Measurements from ENCODE around the gene CBL.
"Not testable (repeated sequence)": the region's sequence is repeated elsewhere in the genome, so short reads cannot be mapped to it uniquely, and the experiment has no call there.

CBL gene

DNA sequence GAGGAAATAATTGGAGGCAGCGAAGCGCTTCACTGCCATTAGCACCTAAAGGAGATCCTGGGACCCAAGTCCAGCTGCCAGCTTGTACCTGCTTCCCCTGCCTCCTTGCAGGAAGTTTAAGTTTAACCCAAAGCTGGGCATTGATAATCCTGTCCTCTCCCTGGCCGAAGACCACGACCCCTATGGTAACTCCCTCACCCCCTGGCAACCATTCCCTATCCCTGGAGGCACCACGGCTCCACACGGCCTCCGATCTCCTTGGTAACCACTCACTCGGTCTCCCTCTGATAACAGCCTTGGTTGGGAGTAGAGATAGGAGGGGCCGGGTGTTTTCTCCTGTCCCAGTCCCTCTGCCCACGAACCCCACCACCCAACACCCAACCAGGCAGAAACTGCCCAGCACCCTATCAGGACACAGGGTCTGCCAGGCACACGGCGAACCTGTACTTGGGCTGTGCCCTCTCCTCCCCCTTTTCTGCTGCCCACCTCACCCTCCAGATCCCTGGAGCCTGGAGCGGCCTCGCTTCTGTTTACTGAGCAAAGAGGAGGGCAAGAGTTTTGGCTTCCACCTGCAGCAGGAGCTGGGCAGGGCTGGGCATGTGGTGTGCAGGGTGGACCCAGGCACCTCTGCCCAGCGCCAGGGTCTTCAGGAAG is 20.0 kb upstream of the CBL start:
- DNase-seq (ENCODE audit: low spot score): no peak

DNA sequence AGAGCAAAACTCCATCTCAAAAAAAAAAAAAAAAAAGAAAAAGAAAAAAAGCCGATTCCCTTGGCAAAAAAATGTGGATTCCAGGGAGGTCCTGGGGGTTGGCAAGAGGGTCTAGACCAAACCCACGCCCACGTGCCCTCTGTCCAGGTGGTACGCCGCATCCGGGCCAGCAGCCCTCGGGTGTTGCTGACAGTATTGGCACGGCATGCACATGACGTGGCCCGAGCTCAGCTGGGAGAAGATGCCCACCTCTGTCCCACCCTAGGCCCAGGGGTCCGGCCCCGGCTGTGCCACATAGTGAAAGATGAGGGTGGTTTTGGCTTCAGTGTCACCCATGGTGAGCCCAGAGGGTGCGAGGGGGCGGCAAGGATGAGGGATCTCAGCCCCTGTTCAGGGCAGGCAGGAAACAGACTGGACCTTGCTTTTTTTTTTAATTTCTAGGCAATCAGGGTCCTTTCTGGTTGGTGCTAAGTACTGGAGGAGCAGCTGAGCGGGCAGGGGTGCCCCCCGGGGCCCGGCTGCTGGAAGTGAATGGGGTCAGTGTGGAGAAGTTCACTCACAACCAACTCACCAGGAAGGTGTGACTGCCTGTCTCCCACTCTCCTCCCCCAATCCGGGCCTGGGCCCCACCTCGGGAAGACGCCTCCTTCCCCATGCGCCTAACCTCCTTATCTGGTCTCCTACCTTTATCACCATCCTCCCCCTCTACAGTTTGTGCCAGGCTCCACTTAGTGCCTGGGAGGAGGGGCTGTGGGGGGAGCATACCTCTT is 18.8 kb upstream of the CBL start:
- no peak for DNase-seq (ENCODE audit: low spot score)

DNA sequence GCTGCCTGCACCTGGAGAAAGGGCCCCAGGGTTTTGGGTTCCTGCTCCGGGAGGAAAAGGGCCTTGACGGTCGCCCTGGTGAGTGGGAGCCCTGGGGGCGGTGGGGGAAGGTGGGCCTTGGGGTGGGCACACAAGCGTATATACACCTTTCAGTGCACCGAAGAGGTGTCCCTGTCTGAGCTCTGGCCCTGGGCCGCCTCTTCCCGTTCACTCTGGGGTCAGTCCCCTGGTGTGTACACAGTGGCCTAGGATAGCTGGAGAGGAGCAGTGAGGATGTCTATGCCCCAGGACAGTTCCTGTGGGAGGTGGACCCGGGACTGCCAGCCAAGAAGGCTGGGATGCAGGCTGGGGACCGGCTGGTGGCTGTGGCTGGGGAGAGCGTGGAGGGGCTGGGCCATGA is 18.1 kb upstream of the CBL start:
- DNase-seq (ENCODE audit: low spot score): no peak

DNA sequence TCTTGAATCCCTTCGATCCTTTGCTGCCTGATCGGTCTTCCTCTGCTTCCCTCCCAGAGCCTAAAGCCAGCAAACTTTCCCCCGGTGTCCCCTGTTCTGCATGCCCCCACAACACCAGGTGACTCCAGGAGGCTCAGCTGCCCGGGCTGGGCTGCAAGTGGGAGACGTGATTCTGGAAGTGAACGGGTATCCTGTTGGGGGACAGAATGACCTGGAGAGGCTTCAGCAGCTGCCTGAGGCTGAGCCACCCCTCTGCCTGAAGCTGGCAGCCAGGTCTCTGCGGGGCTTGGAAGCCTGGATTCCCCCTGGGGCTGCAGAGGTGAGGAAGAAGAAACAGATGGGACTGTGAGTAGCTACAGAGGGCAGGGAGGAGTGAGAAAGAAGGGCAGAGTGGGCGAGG is 17.3 kb upstream of the CBL start:
- no peak for DNase-seq (ENCODE audit: low spot score)

DNA sequence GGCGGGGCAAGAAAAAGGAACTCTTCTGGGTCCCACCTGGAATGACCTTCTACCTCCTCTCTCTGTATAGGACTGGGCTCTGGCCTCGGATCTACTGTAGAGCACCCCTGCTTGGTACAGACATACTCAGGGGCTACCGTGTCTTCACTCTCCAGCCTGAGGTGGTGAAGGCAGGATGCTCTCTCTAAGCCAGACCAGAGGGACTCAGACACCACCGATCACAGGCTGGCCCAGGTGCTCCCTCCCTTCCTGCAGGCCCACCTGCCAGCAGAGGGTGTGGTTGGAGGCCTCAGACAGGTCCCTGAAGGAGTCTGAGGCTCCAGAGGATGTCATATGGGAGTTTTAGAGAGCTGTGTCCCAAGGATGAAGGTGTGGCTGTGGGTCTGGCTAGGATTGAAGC is 16.7 kb upstream of the CBL start:
- DNase-seq (ENCODE audit: low spot score): no peak

DNA sequence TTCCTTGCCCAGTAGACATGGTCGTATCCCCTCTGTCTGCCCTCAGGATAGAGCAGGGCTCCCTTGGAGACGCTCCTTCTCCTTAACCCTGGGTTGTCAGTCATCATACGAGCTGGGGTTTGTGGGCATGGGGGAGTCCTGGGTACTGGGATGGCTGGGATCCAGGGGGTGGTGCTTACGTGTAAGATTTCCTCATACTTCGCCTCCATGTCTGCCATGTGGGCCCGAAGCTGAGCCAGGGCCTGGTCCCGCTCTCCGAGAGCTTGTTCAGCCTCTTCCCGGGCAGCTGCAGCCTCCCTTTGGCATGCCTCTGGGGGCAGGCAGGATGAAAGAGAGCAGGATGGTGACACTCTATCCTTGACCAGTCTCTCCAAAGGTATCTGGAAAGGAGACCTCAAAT is 15.6 kb upstream of the CBL start:
- DNase-seq (ENCODE audit: low spot score): no peak

DNA sequence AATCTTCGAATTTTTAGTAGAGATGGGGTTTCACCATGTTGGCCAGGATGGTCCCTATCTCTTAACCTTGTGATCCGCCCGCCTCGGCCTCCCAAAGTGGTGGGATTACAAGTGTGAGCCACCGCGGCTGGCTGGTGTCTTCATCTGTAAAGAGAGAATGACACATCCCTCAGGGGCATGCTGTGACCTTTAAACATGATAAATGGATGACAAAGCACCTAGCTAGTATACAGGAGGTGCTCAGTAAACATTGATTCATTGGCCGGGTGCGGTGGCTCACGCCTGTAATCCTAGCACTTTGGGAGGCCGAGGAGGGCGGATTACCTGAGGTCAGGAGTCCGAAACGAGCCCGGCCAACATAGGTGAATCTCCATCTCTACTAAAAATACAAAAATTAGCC is 14.9 kb upstream of the CBL start:
- DNase-seq (ENCODE audit: low spot score): not testable (repeated sequence)

DNA sequence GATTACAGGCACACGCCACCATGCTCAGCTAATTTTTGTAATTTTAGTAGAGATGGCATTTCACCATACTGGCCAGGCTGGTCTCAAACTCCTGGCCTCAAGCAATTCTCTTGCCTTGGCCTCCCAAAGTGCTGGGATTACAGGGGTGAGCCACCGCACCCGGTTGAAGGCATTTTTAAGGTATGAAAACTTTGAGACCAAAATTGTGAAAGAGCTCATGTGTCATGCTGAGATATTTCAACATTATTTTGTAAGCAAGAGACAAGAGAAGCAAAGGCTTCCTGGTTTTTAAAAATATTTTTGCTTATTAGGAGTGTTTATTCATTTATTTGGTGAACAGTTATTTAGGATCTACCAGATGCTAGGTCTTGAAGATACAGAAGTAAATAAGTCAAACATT is 14.0 kb upstream of the CBL start:
- no peak for DNase-seq (ENCODE audit: low spot score)

DNA sequence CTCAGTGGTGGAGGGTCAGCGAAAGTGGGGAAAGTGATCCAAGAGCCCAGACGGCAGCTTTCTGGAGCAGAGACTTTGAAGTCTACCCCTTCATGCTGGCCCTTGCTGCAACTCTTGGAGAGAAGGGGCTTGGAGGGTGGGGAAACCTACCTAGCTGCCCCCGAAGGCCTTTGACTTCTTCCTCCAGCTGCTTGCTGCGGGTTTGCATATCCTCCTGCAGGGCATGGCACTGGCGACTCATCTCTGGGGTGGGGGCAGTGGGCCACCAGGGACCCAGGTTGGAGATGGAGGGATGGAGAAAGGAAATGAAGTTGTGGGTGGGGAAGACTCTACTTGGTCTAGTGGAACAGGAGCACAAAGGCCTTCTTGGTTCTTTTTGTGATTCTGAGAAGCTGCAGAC is 13.1 kb upstream of the CBL start:
- DNase-seq (ENCODE audit: low spot score): no peak

DNA sequence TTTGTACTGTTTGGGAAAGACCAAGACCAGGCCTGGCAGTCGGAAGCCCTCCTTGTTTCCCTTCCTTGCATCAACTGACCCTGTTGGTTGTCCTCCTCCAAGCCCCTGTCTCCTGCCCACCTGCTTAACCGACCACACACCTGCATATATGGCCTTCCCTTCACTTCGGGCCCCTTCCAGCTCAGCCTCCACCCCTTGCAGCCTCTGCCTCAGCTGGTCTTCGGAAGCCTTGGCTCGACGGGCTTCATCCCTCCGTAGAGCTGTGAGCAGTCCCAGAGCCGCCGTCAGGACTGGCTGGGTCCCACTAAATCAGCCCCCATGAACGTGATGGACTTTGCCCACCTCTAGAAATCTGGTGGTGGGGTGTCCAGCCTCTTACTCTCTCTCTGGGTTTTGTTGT is 12.5 kb upstream of the CBL start:
- no peak for DNase-seq (ENCODE audit: low spot score)

DNA sequence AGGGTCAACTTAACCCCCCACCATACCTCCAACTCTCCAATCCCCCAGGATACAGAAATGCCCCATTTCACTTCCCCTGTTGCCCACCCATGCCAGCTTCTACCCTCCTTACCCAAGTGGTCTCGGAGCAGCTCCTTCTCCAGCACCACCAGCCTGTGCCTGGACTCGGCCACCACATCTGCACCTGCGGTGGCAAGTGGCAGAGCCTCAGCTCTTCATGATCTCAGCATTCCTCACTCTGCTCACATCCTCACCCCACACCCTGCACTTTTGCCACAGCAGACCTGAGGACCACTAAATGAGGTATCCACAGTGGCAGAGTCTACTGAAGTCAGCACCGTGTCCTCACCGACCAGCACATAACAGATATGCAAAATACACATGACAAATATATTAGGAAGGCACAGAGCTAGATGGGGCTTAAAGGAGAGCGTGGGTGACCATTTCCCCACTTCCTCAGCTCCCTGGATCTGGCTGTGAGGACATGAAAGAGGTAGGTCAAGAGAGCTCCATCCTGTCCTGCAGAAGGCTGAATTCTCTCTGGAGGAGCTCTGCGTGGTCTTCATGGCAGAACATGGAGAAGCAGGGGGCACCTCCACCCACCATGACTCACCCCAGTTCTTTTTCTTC is 11.2 kb upstream of the CBL start:
- DNase-seq (ENCODE audit: low spot score): no peak

DNA sequence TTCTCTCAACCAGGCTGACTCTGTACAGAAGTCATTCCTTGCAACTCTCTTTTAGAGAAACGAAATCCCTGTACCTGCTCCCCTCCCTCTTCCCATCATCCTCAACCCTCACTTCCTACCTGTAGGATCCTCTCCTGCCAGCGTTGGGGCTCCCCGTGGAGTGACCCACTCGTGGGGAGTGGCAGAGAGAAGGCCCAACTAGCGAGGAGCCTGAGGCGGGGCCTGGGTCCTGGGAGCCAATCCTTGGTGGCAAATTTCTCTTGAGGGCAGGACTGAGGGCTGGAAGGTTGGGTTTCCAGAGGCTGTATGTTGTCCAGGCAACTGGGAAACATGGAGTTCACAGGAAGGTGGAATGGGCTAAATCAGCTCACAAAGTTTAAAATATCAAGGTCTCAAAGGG is 10.5 kb upstream of the CBL start:
- DNase-seq (ENCODE audit: low spot score): peak; percentile 92

DNA sequence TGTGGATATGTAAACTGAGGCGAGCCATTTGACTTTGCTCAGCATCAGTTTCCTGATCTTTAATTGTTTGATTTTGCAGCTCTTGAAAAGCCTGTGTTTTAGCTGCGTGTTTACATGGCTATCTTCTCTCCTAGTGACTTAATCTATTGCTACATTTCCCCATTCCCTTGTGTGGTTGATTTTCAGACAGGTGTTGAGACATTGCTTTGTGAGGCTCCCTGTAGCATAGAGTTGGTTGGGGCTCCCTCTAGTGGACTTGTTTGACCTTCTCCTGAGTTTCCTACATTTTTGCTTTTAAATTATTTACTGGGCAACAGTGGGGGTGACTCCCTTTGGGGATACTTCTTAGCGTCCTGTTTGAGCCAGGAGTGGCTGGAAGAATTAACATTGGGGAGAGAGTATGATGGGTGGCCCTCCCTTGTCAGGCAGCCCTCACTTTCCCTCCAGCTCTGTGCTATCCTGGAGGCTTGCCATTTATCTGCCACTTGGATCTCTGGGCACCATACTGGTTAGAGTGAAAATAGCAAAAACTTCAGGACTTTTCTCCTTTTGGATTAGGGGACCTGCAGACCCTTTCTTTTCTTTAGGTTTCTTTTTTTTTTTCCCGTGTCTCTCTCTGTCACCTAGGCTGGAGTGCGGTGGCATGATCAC is 9.2 kb upstream of the CBL start:
- DNase-seq (ENCODE audit: low spot score): peak; percentile 88

DNA sequence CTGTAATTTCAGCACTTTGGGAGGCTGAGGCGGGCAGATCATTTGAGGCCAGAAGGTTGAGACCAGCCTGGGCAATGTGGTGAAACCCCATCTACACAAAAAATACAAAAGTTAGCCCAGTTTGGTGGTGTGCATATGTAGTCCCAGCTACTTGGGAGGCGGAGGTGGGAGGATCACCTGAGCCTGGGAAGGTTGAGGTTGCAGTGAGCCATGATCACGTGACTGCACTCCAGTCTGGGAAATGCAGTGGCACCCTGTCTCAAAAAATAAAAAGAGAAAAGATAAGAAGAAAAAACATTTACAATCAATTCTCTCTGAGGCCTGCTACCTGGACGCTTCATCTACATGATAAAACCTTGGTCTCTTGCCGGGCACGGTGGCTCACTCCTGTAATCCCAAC is 7.2 kb upstream of the CBL start:
- no peak for DNase-seq (ENCODE audit: low spot score)

DNA sequence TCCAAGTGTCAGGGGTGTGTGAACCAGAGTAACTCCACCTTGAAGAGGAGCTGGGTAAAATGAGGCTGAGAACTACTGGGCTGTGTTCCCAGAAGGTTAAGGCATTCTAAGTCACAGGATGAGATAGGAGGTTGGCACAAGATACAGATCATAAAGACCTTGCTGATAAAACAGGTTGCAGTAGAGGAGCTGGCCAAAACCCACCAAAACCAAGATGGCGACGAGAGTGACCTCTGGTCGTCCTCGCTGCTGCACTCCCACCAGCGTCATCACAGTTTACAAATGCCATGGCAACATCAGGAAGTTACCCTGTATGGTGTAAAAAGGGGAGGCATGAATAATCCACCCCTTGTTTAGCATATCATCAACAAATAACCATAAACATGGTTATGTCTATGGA is 4.9 kb upstream of the CBL start:
- DNase-seq (ENCODE audit: low spot score): not testable (repeated sequence)

DNA sequence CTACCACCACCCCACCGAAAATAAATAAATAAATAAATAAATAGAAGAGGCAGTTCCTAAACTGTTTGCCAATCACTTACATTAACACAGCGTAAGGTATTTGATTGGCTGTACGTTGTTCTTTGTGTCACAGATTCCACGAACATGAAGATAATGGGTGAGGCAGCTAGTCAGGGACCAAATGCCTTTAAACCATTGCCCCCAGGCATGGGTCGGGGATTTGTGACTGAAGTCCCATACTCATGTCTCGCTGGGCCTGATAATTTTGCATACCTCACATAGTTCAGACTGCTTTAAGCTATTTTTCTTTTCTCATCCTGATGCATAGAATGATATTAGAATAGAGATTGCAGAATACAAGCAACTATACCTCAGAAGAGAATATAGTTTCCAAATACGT is 3.6 kb upstream of the CBL start:
- no peak for DNase-seq (ENCODE audit: low spot score)

DNA sequence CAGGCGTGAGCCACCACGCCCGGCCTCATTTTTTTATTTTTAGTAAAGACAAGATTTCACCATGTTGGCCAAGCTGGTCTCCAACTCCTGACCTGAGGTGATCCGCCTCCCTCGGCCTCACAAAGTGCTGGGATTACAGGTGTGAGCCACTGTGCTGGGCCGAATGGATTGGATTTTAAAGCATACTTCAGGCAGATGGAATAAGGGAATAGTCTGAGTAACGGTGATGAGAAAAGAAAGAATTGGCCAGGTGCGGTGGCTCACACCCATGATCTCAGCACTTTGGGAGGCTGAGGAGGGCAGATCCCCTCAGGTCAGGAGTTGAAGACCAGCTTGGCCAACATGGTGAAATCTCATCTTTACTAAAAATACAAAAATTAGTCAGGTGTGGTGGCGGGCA is 2.1 kb upstream of the CBL start:
- no peak for DNase-seq (ENCODE audit: low spot score)

DNA sequence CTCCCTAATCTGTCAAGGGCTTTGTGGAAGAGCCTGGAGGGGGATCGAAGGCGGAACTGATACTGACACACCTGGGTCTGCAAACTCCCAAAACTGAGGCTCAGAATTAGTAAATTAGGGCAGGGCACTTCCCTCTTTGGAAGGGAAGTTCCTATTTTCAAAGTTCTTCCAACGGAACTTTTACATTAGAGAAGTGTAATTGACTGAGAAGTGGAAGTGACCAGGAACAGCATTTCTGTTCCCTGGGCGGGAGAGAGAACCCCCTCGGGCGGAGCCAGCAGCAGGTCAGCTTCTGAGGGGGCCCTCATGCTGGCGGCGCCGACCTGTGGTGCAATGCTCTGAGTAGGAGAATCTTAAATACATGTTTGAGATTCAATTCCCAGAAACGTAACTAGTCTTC is 1.1 kb upstream of the CBL start:
- no peak for DNase-seq (ENCODE audit: low spot score)

DNA sequence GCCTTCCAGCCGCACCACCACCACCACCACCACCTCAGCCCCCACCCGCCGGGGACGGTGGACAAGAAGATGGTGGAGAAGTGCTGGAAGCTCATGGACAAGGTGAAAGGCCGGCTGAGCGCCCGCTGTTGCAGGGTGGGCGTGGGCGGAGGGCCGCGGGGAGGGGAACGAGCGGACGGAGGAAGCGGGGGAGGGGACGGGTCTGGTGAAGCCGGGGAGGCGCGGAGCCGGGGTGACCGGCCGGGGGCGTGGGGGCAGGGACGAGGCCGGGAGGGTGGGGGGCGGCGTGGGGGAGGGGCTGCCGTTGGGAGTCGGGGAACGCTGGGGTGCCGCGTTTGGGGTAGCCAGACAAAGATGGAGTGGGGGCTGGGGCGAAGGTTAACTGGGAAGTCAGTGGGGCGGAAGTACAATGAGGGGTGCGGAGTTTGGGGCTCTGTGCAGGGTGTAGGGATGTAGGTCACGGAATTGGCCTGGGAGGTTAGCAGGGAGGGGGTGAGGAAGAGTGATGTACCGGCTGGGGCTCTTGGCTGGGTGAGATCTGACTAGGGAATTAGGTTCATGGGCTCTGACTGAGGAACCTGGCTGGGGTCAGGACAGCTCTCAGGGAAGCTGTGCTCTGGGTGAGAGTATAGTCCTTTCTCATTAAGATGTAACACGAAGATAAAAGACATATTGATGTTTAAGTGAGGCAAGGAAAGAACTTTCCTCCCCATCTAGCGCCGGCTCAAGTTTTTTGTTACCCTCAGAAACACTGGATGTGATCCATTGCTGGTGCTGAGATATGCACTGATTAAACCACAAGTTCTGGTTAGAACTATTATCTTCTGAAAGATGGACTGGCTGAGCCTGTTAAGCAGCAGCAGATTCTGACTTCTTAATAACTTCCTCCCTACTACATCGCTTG is 624 bp downstream of the CBL start:
- no peak for DNase-seq (ENCODE audit: low spot score)

DNA sequence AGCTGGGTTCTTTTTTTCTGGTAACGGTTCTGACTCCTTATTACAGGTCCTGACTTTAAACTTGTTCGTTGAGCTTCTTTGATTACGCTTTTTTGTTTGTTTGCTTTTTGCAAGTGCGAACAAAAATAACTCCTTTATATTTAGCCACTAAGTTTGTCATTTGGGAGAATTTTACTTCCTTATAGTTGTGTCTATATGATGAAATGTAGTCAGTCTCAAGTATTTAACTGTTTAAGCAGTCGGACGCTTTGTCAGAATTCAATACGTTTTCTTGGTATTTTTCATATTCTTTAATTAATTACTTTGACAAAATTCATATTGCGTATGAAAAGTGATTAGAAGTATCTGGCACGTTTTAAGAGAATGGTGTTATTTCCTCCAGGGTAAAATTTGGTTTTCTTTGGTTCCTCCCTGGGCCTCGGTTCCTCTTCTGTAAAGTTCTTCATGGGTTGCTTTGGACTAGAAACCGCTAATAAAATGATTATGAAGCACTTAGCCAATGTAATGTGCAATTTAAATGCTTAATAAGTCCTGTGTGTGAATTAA is 1.3 kb downstream of the CBL start:
- no peak for DNase-seq (ENCODE audit: low spot score)

DNA sequence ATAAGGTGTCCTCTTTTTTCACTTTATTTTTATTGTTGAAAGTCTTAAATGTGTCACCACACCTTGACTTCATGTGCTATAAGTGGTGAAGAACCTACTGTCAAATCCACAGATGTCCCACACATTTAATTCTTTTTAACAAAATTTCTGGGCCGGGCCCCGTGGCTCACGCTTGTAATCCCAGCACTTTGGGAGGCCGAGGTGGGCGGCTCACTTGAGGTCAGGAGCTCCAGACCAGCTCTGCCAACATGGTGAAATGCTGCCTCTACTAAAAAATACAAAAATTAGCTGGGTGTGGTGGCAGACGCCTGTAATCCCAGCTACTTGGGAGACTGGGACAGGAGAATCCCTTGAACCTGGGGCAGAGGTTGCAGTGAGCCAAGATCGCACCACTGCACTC is 3.0 kb downstream of the CBL start:
- no peak for DNase-seq (ENCODE audit: low spot score)

DNA sequence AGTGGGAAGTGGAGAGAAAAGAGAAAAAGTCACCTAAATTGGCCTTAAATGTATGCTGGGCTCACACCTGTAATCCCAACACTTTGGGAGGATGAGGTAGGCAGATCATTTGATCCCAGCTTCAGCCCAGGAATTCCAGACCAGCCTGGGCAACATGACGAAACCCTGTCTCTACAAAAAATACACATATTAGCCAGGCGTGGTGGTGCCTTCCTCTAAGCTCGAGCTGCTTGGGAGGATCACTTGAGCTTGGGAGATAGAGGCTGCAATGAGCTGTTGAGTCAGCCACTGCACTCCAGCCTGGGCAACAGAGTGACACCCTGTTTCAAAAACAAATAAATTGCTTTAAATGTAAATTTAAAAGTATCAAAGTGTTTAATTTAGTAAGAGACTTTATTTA is 3.9 kb downstream of the CBL start:
- no peak for DNase-seq (ENCODE audit: low spot score)
